HCT116 (cell line): ENCODE measurements around the gene OSBPL8. TPM values are rescaled to one million over a fixed set of nuclear protein-coding genes. Genes with fewer than 3 reads are reported as not detected.
"Not testable (repeated sequence)": the region's sequence is repeated elsewhere in the genome, so short reads cannot be mapped to it uniquely, and the experiment has no call there.

Source experiments
- ATAC-seq: fragments of 200-7000 bp; cut with Tn5 transposase; 2 replicates; pipeline ENCODE4 v1.9.1; 2020; ENCODE audit warnings: mild to moderate bottlenecking, moderate library complexity
- BruUV-seq: library from RNA; stranded (reverse); fragments of 400-500 nt; replicated peaks from 2 replicates; lab custom pipeline; 2021; lab: Mats Ljungman, UMichigan
- CTCF ChIA-PET: fragments of 300-600 bp; sonication (Branson Sonifier 250); formaldehyde crosslinking; loops from one replicate; lab custom pipeline; 2021; ENCODE audit warnings: antibody characterized with exemption; lab: Charles Lee
- POLR2A ChIA-PET: fragments of 300-600, 350-600 bp; sonication (Branson Sonifier 250); formaldehyde crosslinking; loops from one replicate; lab custom pipeline; 2021; ENCODE audit warnings: antibody characterized with exemption; lab: Charles Lee
- RAD21 ChIA-PET, 2 experiments: fragments of 300-600 bp; sonication (Branson Sonifier 250); formaldehyde crosslinking; loops; one replicate each; lab custom pipeline; 2023; ENCODE audit warnings: low total read pairs in 2 of 2; ENCODE audit not compliant: uncharacterized antibody in 2 of 2, unreplicated experiment in 2 of 2, low non-redundant PET in 1 of 2; lab: Charles Lee
- DNase-seq: peaks from one replicate; pipeline ENCODE4 v3.0.0-alpha.2; 2010; ENCODE audit warnings: low read depth, low spot score
- H2AFZ ChIP-seq: fragments of 200-600 bp; shearing (Covaris generic), sonication (generic); 2 replicates; pipeline ENCODE4 v1.6.1; 2017; ENCODE audit warnings: low read depth, mixed run types, mixed read lengths, antibody characterized with exemption, low read length; ENCODE audit not compliant: poor library complexity, severe bottlenecking
- H3K27ac ChIP-seq: 2 replicates; pipeline ENCODE4 v1.5.1; 2012; ENCODE audit warnings: low read depth, low read length
- H3K27me3 ChIP-seq: fragments of 200-600 bp; sonication (generic); 2 replicates; pipeline ENCODE4 v1.6.1; 2016; ENCODE audit warnings: mixed run types, low read length, mixed read lengths; ENCODE audit not compliant: insufficient read depth
- H3K36me3 ChIP-seq, 2 experiments: fragments of 200-500 bp in 1 of 2; fragments of 200-600 bp in 1 of 2; sonication (Bioruptor generic) in 1 of 2; sonication (generic) in 1 of 2; 2 replicates each; pipeline versions ENCODE4 v1.5.1 to v1.6.1; 2014 to 2016; ENCODE audit warnings: low read length in 2 of 2, inconsistent platforms in 1 of 2, mixed read lengths in 1 of 2, mixed run types in 1 of 2; ENCODE audit not compliant: insufficient read depth in 2 of 2, control insufficient read depth in 1 of 2
- H3K4me1 ChIP-seq, 2 experiments: fragments of 200-600 bp in 1 of 2; sonication (generic) in 1 of 2; 2 replicates each; pipeline versions ENCODE4 v1.5.1 to v1.6.1; 2012 to 2017; ENCODE audit warnings: low read length in 2 of 2, inconsistent platforms in 1 of 2, mild to moderate bottlenecking in 1 of 2, mixed read lengths in 1 of 2, mixed run types in 1 of 2, moderate library complexity in 1 of 2; ENCODE audit not compliant: insufficient read depth in 2 of 2, control insufficient read depth in 1 of 2
- H3K4me2 ChIP-seq: fragments of 200-600 bp; sonication (generic); 2 replicates; pipeline ENCODE4 v1.6.1; 2017; ENCODE audit warnings: mixed run types, low read length, mixed read lengths
- H3K4me3 ChIP-seq, 2 experiments: fragments of 200-600 bp in 1 of 2; sonication (generic) in 1 of 2; replicated peaks in 1 of 2; 2 replicates each; pipeline ENCODE4 v1.5.1; 2011 to 2016; ENCODE audit warnings: low read length in 2 of 2, control low read depth in 1 of 2, low read depth in 1 of 2, mild to moderate bottlenecking in 1 of 2, mixed read lengths in 1 of 2, mixed run types in 1 of 2
- H3K79me2 ChIP-seq: fragments of 200-600 bp; sonication (generic); 2 replicates; pipeline ENCODE4 v1.6.1; 2017; ENCODE audit warnings: mild to moderate bottlenecking, mixed run types, low read length, moderate library complexity, mixed read lengths; ENCODE audit not compliant: insufficient read depth
- H3K9ac ChIP-seq: fragments of 200-600 bp; sonication (generic); 2 replicates; pipeline ENCODE4 v1.6.1; 2016; ENCODE audit warnings: low read length, mixed read lengths
- H3K9me2 ChIP-seq: fragments of 200-600 bp; sonication (generic), shearing (Covaris generic); 2 replicates; pipeline ENCODE4 v1.6.1; 2017; ENCODE audit warnings: mixed run types, mild to moderate bottlenecking, moderate library complexity; ENCODE audit not compliant: insufficient read depth
- H3K9me3 ChIP-seq, 2 experiments: fragments of 200-500 bp in 1 of 2; fragments of 200-600 bp in 1 of 2; sonication (Bioruptor generic) in 1 of 2; sonication (generic) in 1 of 2; 2 replicates each; pipeline ENCODE4 v1.6.1; 2014 to 2017; ENCODE audit warnings: low read length in 2 of 2, mixed read lengths in 2 of 2, inconsistent platforms in 1 of 2, low read depth in 1 of 2, mild to moderate bottlenecking in 1 of 2, mixed run types in 1 of 2, moderate library complexity in 1 of 2; ENCODE audit not compliant: control insufficient read depth in 1 of 2, insufficient read depth in 1 of 2
- H4K20me1 ChIP-seq: fragments of 200-600 bp; sonication (generic), shearing (Covaris generic); 2 replicates; pipeline ENCODE4 v1.6.1; 2017; ENCODE audit warnings: mixed run types, mild to moderate bottlenecking, moderate library complexity; ENCODE audit not compliant: insufficient read depth
- CTCF ChIP-seq, 3 experiments: fragments of 200-600 bp in 1 of 3; sonication (generic) in 1 of 3; IDR thresholded peaks in 2 of 3; conservative IDR thresholded peaks in 1 of 3; 2 replicates each; pipeline ENCODE4 v1.5.1; 2012 to 2017; ENCODE audit warnings: low read depth in 2 of 3, low read length in 2 of 3, antibody characterized with exemption in 1 of 3, borderline replicate concordance in 1 of 3, control low read depth in 1 of 3, mild to moderate bottlenecking in 1 of 3, mixed read lengths in 1 of 3, mixed run types in 1 of 3, moderate library complexity in 1 of 3; ENCODE audit not compliant: insufficient read depth in 1 of 3
- RAD21 ChIP-seq: IDR thresholded peaks from 2 replicates; pipeline ENCODE4 v1.6.1; 2012; ENCODE audit warnings: low read depth, mild to moderate bottlenecking
- REST ChIP-seq: IDR thresholded peaks from 2 replicates; pipeline ENCODE4 v1.6.1; 2012; ENCODE audit warnings: low read depth
- SIN3A ChIP-seq: IDR thresholded peaks from 2 replicates; pipeline ENCODE4 v1.6.1; 2012; ENCODE audit warnings: low read depth
- ZBTB33 ChIP-seq: IDR thresholded peaks from 2 replicates; pipeline ENCODE4 v1.6.1; 2011; ENCODE audit warnings: mild to moderate bottlenecking, low read length, moderate library complexity; ENCODE audit not compliant: insufficient replicate concordance; ENCODE audit errors: extremely low read depth
- intact Hi-C: fragments of 100-400 bp; cut with micrococcal nuclease; formaldehyde crosslinking; loops from 2 replicates; pipeline ENCODE4 v1.10.0; 2022
- total RNA-seq: library from RNA; stranded (reverse); gene quantifications from one replicate; pipeline ENCODE4 v1.2.1, GENCODE V29; 2021; ENCODE audit not compliant: unreplicated experiment

OSBPL8 gene
- total RNA-seq, 1 experiment from 2014 or later: 115 TPM

- TF ChIP-seq REST (no peak), SIN3A (no peak), ZBTB33 (no peak)
Observed at GRCh38 chr12:76478045-76478444, 81.5 kb downstream of the OSBPL8 start (continued).

GRCh38 chr12:76472862-76473261, 86.7 kb downstream of the OSBPL8 start:
- CTCF ChIA-PET: interaction anchor here (0.6 kb wide), 1 partner anchor 356 kb away, joined by 3 read pairs; no protein-coding TSS in a partner anchor
- H3K27me3 ChIP-seq, H3K27ac ChIP-seq, H3K4me3 ChIP-seq, BruUV-seq, H3K9ac ChIP-seq, H4K20me1 ChIP-seq, H3K9me3 ChIP-seq, ATAC-seq, RAD21 ChIA-PET, H3K36me3 ChIP-seq, H2AFZ ChIP-seq, intact Hi-C loops, H3K4me2 ChIP-seq, DNase-seq, H3K9me2 ChIP-seq, POLR2A ChIA-PET: not testable (repeated sequence)
- TF ChIP-seq RAD21: peak; percentile 35; the same call in 1 of the 2 replicates
- peak in 2 of 3 experiments; percentile 20 to 29; a peak in 3 of 6 replicates for TF ChIP-seq CTCF (IDR thresholded peaks at IDR 0.05 in 2 of 3, conservative IDR thresholded peaks at IDR 0.05 in 1 of 3; ENCODE audit: borderline replicate concordance in 1 of 3, insufficient read depth in 1 of 3, low read depth in 2 of 3, low read length in 2 of 3)
- Histone ChIP-seq H3K79me2 (peaks cover 25% of the 10 kb centered on the region; the same call in 1 of the 2 replicates), H3K4me1 (peaks cover 11 to 19% of the 10 kb centered on the region in 2 experiments)
